ENCODE measurements around the gene WDR7.

WDR7 gene

GRCh38 chr18:57003342-57003741 lies 352.2 kb downstream of the WDR7 start:
- no peak for DNase-seq

GRCh38 chr18:57004366-57005121 lies 353.4 kb downstream of the WDR7 start:
- DNase-seq: no peak

- no peak for DNase-seq
These were observed 357.0 kb downstream of the WDR7 start for GRCh38 chr18:57008001-57008686.

- DNase-seq: no peak
These were observed 358.7 kb downstream of the WDR7 start for GRCh38 chr18:57009844-57010243.

GRCh38 chr18:57014772-57015413 lies 363.7 kb downstream of the WDR7 start:
- no peak for DNase-seq

GRCh38 chr18:57015451-57015850 lies 364.3 kb downstream of the WDR7 start:
- no peak for DNase-seq

- DNase-seq: no peak
These were observed 367.7 kb downstream of the WDR7 start for GRCh38 chr18:57018845-57019244.

GRCh38 chr18:57022716-57023115 lies 371.6 kb downstream of the WDR7 start:
- no peak for DNase-seq

GRCh38 chr18:57023275-57023882 lies 372.2 kb downstream of the WDR7 start:
- DNase-seq: no peak

- DNase-seq: no peak
These were observed 374.4 kb downstream of the WDR7 start for GRCh38 chr18:57025540-57025939.

GRCh38 chr18:57026316-57026715 lies 375.2 kb downstream of the WDR7 start:
- DNase-seq: no peak

GRCh38 chr18:57027190-57027708 lies 376.1 kb downstream of the WDR7 start:
- DNase-seq: no peak

- no peak for DNase-seq
These were observed 378.6 kb downstream of the WDR7 start for GRCh38 chr18:57029761-57030160.

- no peak for DNase-seq
These were observed 379.3 kb downstream of the WDR7 start for GRCh38 chr18:57030417-57030816.

- no peak for DNase-seq
These were observed 384.4 kb downstream of the WDR7 start for GRCh38 chr18:57035590-57035989.

- no peak for DNase-seq
These were observed 387.2 kb downstream of the WDR7 start for GRCh38 chr18:57038395-57038794.

GRCh38 chr18:57040175-57040574 lies 389.0 kb downstream of the WDR7 start:
- DNase-seq: no peak

- no peak for DNase-seq
These were observed 392.1 kb downstream of the WDR7 start for GRCh38 chr18:57043241-57043640.

- DNase-seq: no peak
These were observed 397.2 kb downstream of the WDR7 start for GRCh38 chr18:57048351-57048750.

- DNase-seq: no peak
These were observed 397.7 kb downstream of the WDR7 start for GRCh38 chr18:57048859-57049258.

GRCh38 chr18:57050310-57050949 lies 399.3 kb downstream of the WDR7 start:
- no peak for DNase-seq

GRCh38 chr18:57051021-57051656 lies 400.0 kb downstream of the WDR7 start:
- no peak for DNase-seq
